Activated CD8-positive, alpha-beta memory T cell treated with anti-CD3 and anti-CD28 coated beads for 48 hours (primary cell): ENCODE data around the gene ZNF750.

Experiments
- DNase-seq, 3 experiments: peaks; one replicate each; pipeline ENCODE4 v3.0.0-alpha.2; 2020; ENCODE audit warnings: low read depth in 2 of 3, low spot score in 2 of 3

Gene ZNF750

DNA sequence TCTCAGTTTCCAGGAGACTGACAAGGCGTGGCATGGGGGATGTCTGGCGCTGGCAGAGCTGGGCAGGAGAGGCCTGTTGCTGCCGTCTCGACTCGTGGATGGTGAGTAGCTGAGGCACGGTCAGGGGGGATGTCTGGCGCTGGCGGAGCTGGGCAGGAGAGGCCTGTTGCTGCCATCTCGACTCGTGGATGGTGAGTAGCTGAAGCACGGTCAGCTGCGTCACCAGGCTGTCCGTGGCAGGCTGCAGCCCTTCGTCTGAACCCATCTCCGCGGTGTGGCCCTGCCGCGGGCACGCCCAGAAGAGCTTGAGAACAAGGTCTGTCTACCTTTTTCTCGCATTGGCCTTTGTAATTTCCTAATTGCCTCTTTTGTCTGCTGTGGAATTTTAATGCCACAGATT, 25.0 kb downstream of the ZNF750 start:
- DNase-seq, result no peak

DNA sequence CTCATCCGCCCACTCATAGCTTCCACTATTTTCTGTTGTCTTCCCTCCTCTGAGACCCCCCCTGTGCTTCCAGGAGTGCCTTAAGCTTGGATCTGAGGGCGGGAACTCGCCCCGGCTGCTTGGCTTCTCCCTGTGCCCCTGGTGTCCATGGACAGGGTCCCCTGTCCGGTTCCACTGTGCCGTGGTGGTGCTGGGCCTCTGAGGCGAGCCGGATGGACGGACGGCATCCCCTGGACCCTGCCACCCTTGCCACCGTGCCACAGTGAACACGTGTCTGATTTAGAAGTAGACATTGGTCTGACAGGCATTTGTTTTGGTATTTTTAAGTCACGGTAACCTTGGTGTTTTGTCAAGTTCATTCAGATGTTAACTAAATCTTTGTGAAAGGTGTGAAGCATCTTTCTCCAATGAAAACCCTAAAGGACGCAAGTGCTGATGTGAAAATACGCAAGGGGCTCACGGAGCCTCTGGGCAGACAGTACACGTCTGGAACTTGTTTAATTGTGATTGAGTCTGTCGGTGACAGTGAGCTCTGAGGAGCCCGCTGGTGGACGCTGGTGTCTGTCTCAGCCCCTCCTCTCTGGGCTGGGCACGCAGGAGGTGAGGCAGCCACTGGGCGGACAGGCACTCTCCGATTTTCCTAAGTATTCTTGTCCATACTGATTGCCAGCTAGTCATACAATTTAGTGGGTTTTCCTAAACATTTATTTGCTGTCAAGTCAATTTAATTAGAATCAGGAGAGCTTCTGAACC, 26.3 kb downstream of the ZNF750 start:
- no peak for DNase-seq

DNA sequence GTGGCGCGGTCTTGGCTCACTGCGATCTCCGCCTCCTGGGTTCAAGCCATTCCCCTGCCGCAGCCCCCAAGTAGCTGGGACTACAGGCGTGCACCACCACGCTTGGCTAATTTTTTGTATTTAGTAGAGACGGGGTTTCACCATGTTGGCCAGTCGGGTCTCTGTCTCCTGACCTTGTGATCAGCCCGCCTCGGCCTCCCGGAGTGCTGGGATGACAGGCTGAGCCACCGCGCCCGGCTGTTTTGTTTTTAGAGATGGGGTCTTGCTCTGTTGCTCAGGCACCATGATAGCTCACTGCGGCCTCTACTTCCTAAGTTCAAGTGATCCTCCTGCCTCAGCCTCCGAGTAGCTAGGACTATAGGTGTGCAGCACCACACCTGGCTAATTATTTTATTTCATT, 27.2 kb downstream of the ZNF750 start:
- DNase-seq, result no peak

GRCh38 chr17:82812058-82812457, 27.8 kb downstream of the ZNF750 start:
- no peak for DNase-seq

DNA sequence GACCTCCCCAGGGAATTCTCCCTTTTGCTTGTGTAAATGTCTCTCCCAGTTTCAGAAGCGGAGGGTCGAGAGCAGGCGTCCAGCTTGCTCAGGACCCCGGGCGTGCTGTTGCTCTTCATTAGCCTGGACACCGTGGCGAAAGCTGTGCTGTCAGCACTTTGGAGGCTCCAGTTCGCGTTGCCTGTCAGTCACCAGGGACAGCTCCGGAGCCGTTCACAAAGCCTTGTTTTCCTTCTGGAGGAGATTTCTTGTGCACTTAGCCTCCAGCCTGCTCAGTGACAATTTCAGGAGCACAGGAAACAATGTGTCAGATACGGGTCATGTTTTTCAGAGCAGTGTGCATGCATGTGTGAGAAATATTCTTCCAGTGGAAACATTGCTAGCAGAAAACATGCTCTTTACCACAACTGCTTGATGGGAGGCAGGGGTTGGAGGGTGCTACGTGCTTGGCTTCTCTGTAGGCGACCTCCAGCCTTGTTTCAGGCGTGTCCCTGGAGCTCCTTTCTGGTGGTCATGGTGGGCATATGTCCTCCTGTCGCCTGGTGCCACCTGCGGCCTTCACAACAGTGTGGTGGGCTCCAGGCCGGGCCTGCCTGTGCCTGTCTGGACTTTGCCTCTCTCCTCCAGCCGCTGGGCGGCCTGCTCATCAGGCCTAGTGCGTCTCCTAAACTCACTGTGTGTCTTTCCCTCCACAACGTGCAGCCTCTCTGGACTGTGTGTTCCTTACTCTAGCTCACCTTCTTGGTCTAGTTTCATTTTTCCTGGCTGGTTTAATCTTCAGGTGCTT, 29.0 kb downstream of the ZNF750 start:
- DNase-seq, result no peak

DNA sequence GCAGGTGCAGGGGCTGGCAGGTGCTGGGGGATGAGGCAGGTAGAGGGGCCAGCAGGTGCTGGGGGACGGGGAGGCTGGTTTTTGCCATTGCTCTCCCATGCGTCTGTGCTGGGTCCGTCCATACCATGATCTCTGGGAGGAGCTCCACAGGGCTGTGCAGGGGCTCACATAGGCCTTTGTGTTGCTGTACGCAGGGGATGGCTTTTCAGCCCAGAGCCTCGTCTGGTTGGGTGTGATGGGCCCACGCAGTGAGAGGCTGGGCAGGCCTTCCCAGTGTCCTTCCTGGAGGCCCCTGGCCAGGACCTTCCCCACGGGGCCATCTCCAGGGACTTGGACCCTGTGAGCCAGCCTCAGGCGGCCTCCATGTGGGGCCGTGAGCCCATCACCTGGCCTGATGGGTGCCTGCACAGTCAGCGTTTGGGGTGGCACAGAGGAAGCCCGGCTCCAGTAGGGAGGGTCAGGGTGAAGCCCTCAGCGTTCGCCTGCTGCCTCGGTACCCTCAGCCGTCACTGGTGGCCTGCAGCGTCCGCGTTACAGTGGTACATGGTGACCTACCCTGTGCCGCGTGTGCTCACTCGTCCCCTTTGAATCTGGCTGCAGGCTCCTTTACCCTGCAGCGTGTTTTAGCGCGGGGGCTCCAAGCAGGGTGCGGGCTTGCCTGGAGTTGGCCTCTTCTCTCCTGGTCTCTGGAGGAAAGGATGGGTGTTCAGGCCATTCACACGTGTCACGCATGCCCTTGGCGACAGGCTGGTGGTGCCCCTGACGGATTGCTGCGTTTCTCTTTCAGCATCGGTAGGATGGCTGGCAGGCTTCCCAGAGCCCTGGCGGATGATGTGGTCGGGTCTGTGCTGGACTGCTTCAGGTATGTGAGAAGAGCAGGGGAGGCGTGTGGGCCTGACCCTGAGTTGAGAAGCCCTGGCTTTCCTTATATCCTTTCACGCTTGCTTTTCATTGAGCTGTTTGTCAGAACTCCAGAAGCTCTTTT, 30.6 kb downstream of the ZNF750 start:
- no peak for DNase-seq

GRCh38 chr17:82808006-82808405, 31.8 kb downstream of the ZNF750 start:
- DNase-seq, result no peak

DNA sequence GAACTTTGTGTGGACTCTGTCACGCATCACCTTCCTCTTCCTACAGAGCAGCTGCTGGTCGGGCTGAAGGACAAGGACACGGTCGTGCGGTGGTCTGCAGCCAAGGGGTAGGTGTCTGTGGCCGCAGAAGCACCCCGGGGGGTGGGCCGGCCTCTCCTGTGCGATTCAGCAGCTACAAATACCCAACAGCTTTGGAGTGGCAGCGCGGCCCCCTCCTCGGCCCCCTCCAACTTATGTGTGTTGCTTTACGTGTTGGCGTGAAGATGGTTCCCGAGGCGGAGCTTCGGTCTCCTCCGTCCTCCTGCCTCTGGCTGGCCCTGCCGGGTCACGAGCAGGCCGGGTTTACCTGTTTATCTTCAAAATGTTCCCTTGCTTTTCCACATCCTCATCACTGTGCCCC, 32.3 kb downstream of the ZNF750 start:
- no peak for DNase-seq

- no peak for DNase-seq
Measured at GRCh38 chr17:82807101-82807500, 32.7 kb downstream of the ZNF750 start.

DNA sequence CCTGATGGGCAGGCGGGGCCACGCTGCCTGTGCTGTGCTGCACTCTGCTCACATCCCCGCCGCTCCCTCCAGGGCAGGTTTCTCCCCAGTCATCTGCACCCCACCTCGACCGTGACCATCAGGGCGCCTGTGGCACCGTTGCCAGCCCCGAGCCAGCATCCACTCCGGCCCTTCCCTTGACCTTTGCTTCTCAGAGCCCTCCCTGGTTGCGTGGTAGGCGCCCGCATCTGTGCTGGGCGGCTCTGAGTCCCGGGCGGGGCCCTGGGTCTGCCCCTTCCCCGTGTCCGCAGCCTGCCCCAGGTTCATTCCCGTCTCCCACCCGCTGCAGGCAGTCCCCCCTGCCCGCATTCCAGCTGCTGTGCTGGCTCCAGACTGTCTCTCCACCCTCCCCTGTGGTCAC, 33.2 kb downstream of the ZNF750 start:
- DNase-seq, result no peak

DNA sequence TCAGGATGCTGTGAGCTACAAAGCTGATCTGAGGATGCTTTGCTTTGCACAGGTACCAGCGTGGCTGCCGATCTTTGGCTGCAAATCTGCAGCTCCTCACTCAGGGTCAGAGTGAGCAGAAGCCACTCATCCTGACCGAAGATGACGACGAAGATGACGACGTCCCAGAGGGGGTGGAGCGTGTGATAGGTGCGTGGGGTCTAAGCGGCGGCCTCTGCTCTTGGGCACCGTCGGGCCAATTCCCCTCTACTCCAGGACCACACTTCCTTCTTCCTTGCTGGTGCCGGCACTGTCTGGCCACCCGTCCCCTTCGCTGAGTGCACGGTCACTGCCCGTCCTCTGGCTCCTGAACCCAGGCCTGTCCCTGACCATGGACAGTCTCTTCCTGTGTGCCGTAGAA, 34.0 kb downstream of the ZNF750 start:
- no peak for DNase-seq

- no peak for DNase-seq
Measured at GRCh38 chr17:82805254-82805653, 34.6 kb downstream of the ZNF750 start.

DNA sequence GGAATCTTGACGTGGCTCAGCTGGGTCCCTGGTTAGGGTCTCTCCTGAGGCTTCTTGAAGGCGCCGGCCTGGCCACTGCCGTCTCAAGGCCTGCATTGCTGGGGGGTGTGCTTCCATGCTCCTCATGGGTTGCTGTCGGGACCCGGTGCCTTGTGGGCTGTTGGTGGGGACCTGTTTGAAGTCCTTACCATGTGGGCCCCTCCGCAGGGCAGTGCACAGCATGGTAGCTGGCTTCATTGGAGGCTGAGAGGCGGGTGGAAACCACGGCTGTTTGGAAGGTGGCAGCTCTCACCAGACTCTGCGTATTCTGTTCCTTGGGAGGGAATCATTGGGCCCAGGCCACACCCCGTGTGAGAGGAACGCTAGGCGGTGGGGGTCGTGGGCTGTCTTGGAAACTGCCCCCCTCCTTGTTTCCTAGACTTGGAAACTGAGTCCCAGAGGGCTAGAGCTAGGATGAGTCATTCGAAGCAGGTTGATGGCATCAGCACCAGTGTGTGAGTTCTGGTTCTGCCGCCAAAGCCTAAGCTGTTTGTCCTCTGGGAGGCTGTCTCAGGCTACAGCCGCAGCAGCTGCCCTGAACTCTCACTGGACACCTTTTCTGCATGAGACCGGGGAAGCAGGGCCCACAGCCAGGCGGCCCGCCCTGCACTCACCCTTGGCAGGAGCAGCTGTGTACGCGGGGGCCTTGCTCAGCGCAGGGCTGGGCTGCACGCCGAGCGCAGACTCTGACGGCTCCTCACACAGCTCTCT, 35.2 kb downstream of the ZNF750 start:
- DNase-seq, result no peak

DNA sequence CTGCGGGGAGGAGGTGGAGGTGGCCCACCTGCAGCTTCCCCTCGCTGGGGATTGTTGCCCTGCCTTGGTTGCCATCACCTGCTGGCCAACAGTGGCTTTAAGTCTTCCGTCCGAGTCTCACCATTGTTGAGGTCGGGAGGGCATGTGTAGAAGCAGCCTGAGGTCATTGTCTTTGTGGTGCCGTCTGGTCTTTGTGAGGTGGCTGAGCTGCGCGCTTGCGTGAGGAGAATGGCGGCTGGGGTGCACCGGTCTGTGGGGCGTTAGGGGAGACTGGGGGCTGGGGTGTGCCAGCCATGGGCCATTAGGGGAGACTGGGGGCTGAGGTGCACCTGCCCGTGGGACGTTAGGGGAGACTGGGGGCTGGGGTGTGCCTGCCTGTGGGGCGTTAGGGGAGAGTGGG, 36.2 kb downstream of the ZNF750 start:
- no peak for DNase-seq

DNA sequence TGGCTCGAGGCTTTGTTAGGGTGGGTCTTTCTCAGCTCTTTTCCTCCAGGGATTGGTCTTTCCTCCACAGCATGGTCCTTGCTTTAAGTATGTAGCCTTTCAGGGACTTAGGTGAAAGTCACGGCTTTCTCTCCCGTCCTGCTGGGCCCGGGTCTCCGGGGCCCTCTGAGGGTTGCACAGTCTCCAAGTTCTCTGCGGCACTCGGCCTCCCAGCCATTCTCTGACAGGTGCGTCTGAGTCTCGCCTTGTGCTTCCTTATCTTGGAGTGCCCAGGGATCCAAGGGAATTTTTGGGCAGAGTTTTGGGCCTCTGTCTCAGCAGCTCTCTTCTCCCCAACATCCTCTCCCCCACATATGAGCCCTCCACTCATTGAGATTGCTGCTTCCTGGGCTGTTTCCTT, 36.6 kb downstream of the ZNF750 start:
- DNase-seq, result no peak

DNA sequence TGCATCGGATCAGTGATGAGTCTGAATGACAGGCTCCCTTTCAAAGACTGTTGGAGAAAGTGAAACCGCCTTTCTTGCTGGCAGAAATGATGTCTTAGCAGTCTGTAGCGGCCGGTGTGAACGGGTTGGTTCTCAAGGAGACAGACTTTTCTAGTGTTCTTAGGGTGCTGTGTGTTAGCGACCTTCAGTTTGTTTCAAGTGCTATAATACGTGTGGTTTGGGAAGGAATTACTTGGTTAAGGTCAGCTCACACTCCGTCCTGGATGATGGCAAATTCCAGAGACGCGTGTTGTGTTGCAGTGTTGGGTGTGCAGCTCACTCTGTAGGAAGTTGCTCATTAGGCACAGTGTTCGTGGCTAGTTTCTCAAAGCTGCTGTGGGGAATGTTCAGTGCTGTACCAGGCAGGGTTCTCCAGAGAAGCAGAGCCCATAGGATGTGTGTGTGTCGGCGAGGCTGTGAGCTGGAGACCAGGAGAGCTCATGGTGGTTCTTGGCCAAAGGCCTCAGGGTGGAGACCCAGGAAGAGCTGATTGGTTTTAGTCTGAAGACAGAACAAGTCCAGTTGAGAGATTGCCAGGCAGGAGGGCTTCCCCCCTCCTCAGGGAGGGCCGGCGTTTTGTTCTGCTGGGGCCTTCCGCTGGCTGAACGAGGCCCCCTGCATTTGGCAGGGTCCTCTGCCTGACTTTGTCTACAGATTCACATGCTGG, 37.6 kb downstream of the ZNF750 start:
- DNase-seq, result no peak

DNA sequence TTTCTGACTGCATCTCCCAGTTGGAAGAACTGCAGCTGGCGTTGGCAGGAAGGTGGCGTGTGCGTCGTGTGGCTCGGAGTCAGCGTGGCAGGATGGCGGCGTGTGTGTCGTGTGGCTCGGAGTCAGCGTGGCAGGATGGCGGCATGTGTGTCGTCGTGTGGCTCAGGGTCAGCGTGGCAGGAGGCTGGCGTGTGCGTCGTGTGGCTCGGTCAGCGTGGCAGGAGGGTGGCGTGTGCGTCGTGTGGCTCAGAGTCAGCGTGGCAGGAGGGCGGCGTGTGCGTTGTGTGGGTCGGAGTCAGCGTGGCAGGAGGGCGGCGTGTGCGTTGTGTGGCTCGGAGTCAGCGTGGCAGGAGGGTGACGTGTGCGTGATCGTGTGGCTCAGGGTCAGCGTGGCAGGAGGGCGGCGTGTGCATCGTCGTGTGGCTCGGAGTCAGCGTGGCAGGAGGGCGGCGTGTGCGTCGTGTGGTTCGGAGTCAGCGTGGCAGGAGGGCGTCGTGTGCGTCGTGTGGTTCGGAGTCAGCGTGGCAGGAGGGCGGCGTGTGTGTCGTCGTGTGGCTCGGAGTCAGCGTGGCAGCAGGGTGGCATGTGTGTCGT, 38.3 kb downstream of the ZNF750 start:
- no peak for DNase-seq

DNA sequence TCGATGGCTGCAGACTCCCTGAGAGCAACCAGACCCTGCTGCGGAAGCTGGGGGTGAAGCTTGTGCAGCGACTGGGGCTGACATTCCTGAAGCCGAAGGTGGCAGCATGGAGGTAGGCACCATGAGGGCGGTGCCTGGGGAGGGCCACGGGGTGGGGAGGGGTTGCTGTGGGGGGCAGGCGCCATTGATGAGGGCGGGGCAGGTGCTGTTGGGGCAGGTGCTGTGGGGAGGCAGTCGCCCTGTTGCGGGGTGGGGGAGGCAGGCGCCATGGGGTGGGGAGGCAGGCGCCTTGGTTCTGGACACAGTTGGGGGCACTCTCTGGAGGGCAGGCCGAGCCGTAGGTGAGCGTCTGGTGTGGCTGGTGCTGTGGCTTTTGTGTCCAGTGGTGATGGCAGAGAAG, 38.9 kb downstream of the ZNF750 start:
- no peak for DNase-seq

GRCh38 chr17:82799591-82799990, 40.2 kb downstream of the ZNF750 start:
- no peak for DNase-seq

GRCh38 chr17:82798752-82799151, 41.1 kb downstream of the ZNF750 start:
- no peak for DNase-seq
